Measurements from ENCODE around the gene HBS1L.

GRCh38 chr6:135008072-135008940 is 46.3 kb downstream of the HBS1L start:
- no peak for TF ChIP-seq POLR2A (IDR thresholded peaks at IDR 0.05)
- TF ChIP-seq CTCF (IDR thresholded peaks at IDR 0.05) = no peak

Measured in thyroid gland (tissue), 4 donors.